Muscle of leg (tissue), 11 donors: ENCODE results near the gene FAM174C. TPM values are rescaled to one million over a fixed set of nuclear protein-coding genes. Genes with fewer than 3 reads are reported as not detected.

ENCODE experiments used
- DNase-seq: peaks from one replicate; pipeline ENCODE4 v3.0.0; 2013
- H3K27ac ChIP-seq: one replicate; pipeline ENCODE4 v1.5.1; 2013; ENCODE audit warnings: mild to moderate bottlenecking, low read length, control low read depth
- H3K27me3 ChIP-seq: one replicate; pipeline ENCODE4 v1.6.1; 2013; ENCODE audit warnings: low read length; ENCODE audit not compliant: control insufficient read depth, insufficient read depth
- H3K36me3 ChIP-seq: one replicate; pipeline ENCODE4 v1.6.1; 2013; ENCODE audit warnings: low read length; ENCODE audit not compliant: control insufficient read depth, insufficient read depth
- H3K4me1 ChIP-seq: one replicate; pipeline ENCODE4 v1.6.1; 2013; ENCODE audit warnings: low read length; ENCODE audit not compliant: control insufficient read depth, insufficient read depth
- H3K4me3 ChIP-seq: one replicate; pipeline ENCODE4 v1.5.1; 2013; ENCODE audit warnings: low read length, control low read depth
- H3K9me3 ChIP-seq: replicated peaks from 2 replicates; pipeline ENCODE4 v1.6.1; 2013; ENCODE audit warnings: low read depth, low read length; ENCODE audit not compliant: control insufficient read depth
- WGBS: methylation state at CpG from one replicate; pipeline ENCODE4 v1.1.5; 2013; ENCODE audit warnings: missing lambda C conversion rate; ENCODE audit not compliant: insufficient coverage; 5-methylcytosine and 5-hydroxymethylcytosine counted together
- polyA plus RNA-seq, 8 donors: library from polyadenylated mRNA; unstranded; fragments of 120-200 nt; gene quantifications; one replicate each; pipeline versions ENCODE4 v1.2.1 to v1.2.3, GENCODE V29; 2013; ENCODE audit warnings: inconsistent platforms in 1 of 8, low replicate concordance in 1 of 8; ENCODE audit not compliant: insufficient read length in 8 of 8, insufficient read depth in 1 of 8
- total RNA-seq: library from RNA; stranded (reverse); fragments of 120-200 nt; gene quantifications from one replicate; pipeline ENCODE4 v1.2.4, GENCODE V29; 2013

Gene FAM174C
- total and polyA plus RNA-seq, 9 donors: 11.6 to 17.8 (median 15.1) TPM

DNA sequence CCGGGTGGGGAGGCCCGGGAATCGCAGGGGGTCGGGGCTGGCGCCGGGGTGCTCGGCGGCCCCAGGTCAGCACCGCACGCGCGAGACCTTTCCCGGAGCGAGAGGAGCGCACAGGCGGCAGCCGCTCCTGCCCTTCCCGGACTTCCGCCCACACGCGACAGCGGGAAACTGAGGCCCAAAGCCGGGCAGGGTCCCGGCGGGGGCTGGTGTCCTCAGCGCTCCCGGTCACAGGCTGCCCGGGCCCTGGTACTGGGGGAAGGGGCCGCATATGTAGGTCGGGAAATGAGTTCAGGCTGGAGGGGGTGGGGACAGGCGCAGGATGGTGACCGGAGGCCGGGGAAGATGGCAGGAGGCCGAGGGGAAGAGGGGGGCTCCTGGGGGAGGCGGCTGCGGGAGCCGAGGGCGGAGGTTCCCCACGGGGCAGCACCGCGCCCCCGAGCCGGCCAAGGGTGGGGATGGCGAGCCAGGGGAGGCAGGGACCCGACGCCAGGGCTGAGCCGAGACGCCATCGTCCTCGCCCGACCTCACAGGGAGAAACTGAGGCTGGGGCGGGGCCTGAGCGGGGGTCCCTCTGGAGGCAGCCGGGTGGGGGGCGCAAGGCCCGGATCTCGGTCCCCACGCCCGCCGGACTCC, 38.2 kb upstream of the FAM174C start:
- Histone ChIP-seq H3K9me3 (no peaks in the 10 kb centered on the region), H3K36me3 (peaks cover 4% of the 10 kb centered on the region), H3K27ac (no peak overlapping the region), H3K4me1 (peaks cover 52% of the 10 kb centered on the region), H3K27me3 (peaks cover 9% of the 10 kb centered on the region), H3K4me3 (peak overlapping the region; percentile 46)
- WGBS: under 1% methylated on average over 60 of the region's 60 CpGs
- DNase-seq: peak; percentile 61

DNA sequence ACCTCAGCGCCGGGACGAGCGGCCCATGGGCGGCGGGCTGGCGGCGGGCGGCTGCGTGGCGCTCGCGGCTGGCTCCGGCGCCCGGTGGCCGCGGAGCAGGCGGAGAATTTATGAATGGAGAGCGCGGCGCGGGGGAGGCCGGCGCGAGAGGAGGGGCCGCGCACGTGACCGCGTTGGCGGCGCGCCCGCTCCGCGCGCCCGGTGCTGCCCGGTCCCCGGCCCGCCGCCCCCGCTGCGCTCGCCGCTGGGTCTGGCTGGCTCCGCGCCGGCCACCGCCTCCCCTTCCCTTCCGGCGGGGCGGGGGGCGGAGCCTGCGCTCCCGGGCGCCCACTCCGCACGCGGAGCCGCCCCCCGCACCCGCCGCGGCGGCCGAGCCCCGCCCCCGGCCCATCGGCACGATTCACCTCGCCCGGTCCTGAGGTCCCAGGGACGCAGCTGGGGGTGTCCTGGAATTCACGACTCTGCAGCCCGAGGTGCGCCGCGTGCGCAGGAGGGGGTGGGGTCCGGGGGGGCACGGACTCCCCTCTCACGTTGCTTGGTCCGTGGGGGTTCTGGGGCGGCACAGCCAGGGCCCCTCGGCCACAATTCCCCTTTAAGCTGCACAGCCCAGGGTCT, 37.5 kb upstream of the FAM174C start, which contains the start of gene CBARP:
CBARP (minus strand) TSS at position 252 of the 615 bp plus-strand sequence. CDS start 1,905 bp downstream, outside the sequence.
- H3K4me3 ChIP-seq: peak within 1 kb of the TSS; percentile 46
- H3K27me3 ChIP-seq: peaks cover 9% of the 10 kb centered on the region
- peak; percentile 65 for DNase-seq
- peaks cover 4% of the 10 kb centered on the region for H3K36me3 ChIP-seq
- no peaks in the 10 kb centered on the region for H3K9me3 ChIP-seq
- peaks cover 51% of the 10 kb centered on the region for H3K4me1 ChIP-seq
- WGBS: under 1% methylated on average over 86 of the region's 87 CpGs
- peak within 1 kb of the TSS; percentile 51 for H3K27ac ChIP-seq

DNA sequence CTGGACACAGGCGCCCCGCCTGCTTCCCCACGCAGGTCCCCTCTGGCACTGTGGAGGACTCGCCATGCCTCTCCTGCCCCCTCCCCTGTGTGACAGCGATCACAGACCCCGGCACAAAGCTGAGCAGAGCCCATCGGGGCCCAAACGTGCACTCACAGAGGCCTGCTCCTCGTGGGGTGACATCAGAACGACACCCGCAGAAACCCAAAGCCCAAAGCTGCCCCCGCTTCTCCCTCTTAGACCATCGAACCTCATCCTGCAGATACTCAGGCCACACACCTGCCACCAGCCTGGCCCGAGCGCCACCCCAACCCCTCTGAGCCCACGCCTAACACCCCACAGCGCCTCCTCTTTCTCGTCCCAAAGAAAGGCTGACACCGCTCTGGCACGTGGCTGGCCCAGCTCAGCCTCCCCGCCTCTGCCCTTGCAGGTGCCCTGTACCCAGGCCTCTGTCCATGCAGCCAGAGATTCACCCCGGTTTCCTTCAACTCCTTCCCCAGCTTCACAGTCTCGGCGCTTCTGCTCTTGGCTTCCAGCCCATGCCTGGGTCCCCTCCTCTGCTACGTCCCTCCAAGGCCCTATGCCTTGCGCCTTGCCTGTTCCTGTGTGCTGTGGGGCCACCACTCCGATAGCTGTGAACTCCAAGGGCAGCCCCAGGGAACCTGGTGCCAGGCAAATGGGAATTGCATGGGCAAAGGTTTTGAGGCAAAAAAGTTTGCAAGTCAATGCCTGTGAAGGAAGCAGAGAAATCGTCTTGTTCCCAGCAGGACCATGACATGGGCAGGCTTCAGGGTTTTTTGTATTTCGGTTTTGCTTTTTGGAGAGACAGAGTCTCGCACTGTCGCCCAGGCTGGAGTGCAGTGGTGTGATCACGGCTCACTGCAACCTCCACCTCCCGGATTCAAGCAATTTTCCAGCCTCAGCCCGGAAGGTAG, 36.7 kb upstream of the FAM174C start:
- peaks cover 9% of the 10 kb centered on the region for H3K27me3 ChIP-seq
- 48% methylated on average over 31 of the region's 34 CpGs for WGBS
- H3K4me1 ChIP-seq: peaks cover 56% of the 10 kb centered on the region
- H3K9me3 ChIP-seq: no peaks in the 10 kb centered on the region
- DNase-seq: no peak
- peaks cover 4% of the 10 kb centered on the region for H3K36me3 ChIP-seq
- peak overlapping the region; percentile 51 for H3K27ac ChIP-seq
- H3K4me3 ChIP-seq: peak overlapping the region; percentile 29

DNA sequence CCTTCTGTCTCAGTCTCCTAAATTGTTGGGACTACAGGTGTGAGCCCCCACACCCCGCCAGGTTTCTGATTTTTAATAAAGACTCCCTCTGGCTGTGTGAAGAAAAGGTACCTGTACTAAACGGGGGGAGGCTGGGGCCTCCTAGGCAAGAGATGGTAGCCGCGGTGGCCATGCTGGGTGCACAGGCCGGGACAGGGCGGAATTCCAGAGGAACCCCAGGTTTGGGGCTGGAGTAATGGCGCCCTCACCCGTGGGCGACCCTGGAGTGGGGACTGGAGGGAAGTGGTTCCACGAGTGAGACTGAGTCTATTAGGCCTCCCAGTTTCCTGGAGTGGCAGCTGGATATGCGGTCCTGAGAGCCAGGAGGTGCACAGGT, 35.9 kb upstream of the FAM174C start:
- no peak for DNase-seq
- H3K27me3 ChIP-seq: peaks cover 9% of the 10 kb centered on the region
- WGBS: 78% methylated on average over 9 of the region's 11 CpGs
- H3K4me3 ChIP-seq: no peak overlapping the region
- peak overlapping the region; percentile 94 for H3K27ac ChIP-seq
- H3K36me3 ChIP-seq: peaks cover 2% of the 10 kb centered on the region
- H3K9me3 ChIP-seq: no peaks in the 10 kb centered on the region
- peaks cover 63% of the 10 kb centered on the region for H3K4me1 ChIP-seq

DNA sequence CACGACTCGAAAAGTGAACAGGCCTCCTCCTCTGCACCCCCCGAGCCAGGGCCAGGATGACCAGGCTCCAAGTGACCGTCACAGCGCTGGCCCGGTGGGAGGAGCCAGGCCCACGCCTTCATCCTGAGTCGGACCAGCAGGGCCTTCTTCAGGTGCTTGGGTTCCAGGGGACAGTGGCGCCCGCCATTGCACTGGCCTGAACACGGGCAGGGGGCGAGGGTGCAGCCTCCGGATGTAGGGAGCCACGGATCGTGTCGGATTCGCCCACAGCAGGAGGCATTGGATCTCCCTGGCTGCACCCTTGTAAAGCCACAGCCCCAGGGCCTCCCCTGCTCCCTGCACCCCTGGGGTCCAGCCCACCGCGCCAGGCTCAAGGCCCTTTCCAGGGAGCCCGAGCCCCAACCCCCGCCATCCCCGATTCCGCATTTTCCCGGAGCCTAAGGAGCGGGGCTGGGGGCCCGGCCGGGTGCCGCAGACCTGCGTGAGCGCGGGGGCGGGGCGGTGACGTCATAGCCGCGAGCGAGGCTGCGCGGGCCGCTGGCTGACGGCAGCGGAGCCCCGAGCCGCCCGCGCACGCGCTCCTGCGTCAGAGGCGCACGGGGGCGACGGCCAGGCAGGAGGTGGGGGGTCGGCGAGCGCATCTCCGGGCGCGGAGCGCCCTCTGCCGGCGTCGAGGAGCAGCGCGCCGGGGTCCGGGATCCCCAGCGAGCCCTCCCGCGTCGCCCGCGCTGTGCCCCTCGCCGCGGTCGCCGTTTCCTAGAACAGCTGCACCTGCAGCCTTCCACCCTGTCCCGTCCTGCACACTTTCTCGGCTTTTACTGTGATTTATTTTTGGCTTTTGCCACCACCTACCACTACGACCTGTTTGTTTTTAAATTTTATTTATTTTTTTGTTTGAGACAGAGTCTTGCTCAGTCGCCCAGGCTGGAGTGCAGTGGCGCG, 35.3 kb upstream of the FAM174C start:
- DNase-seq: peak; percentile 96
- Histone ChIP-seq H3K36me3 (peaks cover 4% of the 10 kb centered on the region), H3K9me3 (no peaks in the 10 kb centered on the region), H3K4me1 (peaks cover 70% of the 10 kb centered on the region), H3K27ac (peak overlapping the region; percentile 94), H3K4me3 (peak overlapping the region; percentile 41), H3K27me3 (peaks cover 9% of the 10 kb centered on the region)
- 5% methylated on average over 74 of the region's 84 CpGs for WGBS

DNA sequence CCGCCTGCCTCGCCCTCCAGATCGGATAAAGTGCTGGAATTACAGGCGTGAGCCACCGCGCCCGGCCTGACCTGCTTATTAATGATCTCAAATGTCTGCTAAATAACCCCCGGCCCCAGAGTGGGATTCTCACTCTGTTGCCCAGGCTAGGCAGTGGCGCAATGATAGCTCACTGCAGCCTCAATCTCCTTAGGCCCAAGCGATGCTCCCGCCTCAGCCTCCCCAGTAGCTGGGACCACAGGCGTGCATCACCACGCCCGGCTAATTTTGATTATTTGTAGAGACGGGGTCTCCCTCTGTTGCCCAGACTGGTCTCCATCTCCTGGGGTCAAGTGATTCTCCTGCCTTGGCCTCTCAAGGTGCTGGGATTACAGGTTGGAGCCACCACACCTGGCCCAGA, 34.4 kb upstream of the FAM174C start:
- Histone ChIP-seq H3K36me3 (peaks cover 4% of the 10 kb centered on the region), H3K27ac (peak overlapping the region; percentile 47), H3K4me1 (peaks cover 78% of the 10 kb centered on the region), H3K9me3 (no peaks in the 10 kb centered on the region), H3K4me3 (no peak overlapping the region), H3K27me3 (peaks cover 9% of the 10 kb centered on the region)
- WGBS: 54% methylated on average over 11 of the region's 15 CpGs
- no peak for DNase-seq

DNA sequence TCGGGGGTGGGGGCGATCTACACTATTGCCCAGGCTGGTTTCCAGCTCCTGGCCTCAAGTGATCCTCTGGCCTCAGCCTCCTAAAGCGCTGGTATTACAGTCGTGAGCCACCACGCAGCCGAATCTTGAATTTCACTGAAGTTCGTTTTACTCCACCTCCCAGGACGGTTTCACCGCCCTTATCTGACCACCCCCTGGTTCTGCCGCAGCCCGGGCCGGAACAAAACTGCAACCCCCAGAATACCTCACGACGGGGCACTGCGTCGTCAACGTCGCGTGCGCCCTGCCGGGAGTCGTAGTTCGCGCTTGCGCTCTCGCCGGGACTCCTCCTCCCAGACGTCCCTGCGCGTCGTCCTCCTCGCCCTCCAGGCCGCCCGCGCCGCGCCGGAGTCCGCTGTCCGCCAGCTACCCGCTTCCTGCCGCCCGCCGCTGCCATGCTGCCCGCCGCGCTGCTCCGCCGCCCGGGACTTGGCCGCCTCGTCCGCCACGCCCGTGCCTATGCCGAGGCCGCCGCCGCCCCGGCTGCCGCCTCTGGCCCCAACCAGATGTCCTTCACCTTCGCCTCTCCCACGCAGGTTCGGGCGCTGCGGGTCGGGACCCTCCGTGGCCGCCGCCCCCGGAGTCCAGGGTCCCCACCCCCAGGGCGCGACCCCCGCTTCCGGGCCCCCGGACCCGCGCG, 33.8 kb upstream of the FAM174C start, which contains the start of gene ATP5F1D:
ATP5F1D (plus strand) TSS at position 335 of the 679 bp plus-strand sequence; CDS start at position 435, 100 bp downstream.
- WGBS: under 1% methylated on average over 75 of the region's 79 CpGs
- Histone ChIP-seq H3K9me3 (no peaks in the 10 kb centered on the region), H3K27me3 (peaks cover 6% of the 10 kb centered on the region), H3K36me3 (peaks cover 4% of the 10 kb centered on the region), H3K27ac (peak within 1 kb of the TSS; percentile 47), H3K4me1 (peaks cover 79% of the 10 kb centered on the region), H3K4me3 (peak within 1 kb of the TSS; percentile 66)
- peak; percentile 97 for DNase-seq

DNA sequence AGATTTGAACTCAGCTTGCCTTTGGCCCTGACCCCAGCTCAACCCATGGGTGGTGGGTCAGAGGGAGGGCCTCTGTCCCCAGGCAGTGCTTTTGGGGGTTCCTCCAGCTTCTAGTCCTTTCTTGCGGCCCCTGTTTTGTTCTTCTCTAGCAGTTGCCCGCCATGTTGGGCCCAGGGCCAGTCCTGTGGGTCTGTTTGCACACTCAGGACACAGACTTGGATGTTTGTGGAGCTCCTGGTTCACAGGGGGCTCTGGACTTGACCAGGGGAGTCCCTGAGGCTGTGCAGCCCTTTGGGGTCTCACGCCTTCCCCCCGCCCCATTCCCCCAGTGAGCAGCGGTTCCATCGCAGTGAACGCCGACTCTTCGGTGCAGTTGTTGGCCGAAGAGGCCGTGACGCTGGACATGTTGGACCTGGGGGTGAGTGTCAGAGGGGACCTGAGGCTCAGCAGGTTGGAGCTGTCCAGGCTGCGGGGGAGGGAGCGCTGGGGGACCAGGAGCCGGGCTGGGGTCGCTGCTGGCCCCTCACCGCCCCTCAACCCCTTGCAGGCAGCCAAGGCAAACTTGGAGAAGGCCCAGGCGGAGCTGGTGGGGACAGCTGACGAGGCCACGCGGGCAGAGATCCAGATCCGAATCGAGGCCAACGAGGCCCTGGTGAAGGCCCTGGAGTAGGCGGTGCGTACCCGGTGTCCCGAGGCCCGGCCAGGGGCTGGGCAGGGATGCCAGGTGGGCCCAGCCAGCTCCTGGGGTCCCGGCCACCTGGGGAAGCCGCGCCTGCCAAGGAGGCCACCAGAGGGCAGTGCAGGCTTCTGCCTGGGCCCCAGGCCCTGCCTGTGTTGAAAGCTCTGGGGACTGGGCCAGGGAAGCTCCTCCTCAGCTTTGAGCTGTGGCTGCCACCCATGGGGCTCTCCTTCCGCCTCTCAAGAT, 31.3 kb upstream of the FAM174C start:
- Histone ChIP-seq H3K27ac (peak overlapping the region; percentile 99), H3K4me3 (no peak overlapping the region), H3K9me3 (no peaks in the 10 kb centered on the region), H3K36me3 (peaks cover 4% of the 10 kb centered on the region), H3K27me3 (no peaks in the 10 kb centered on the region), H3K4me1 (peaks cover 77% of the 10 kb centered on the region)
- 29% methylated on average over 26 of the region's 33 CpGs for WGBS
- peak; percentile 91 for DNase-seq
